SK-N-SH (cell line): ENCODE results near the gene LNPEP. TPM values are rescaled to one million over a fixed set of nuclear protein-coding genes. Genes with fewer than 3 reads are reported as not detected.

Source experiments
- CTCF ChIA-PET: fragments of 300-600, 350-600 bp; formaldehyde crosslinking; extraction: SDS; loops from one replicate; lab custom pipeline; 2021; lab: Yijun Ruan, JAX
- POLR2A ChIA-PET: fragments of 350-600 bp; sonication (Branson Sonifier 250); formaldehyde crosslinking; extraction: SDS; loops from one replicate; lab custom pipeline; 2020; ENCODE audit warnings: antibody characterized with exemption, inconsistent platforms; lab: Yijun Ruan, JAX
- DNase-seq: peaks from one replicate; pipeline ENCODE4 v3.0.0; 2012
- H2AFZ ChIP-seq: fragments of 200-600 bp; sonication (generic); 2 replicates; pipeline ENCODE4 v1.8.1; 2016; ENCODE audit warnings: antibody characterized with exemption, mild to moderate bottlenecking, low read depth
- H3F3A ChIP-seq: fragments of 200-600 bp; sonication (generic); replicated peaks from 2 replicates; pipeline ENCODE3; 2016; ENCODE audit warnings: antibody characterized with exemption, mild to moderate bottlenecking; ENCODE audit not compliant: insufficient read depth
- H3K27ac ChIP-seq, 2 experiments: fragments of 200-500 bp in 1 of 2; fragments of 200-600 bp in 1 of 2; sonication (Bioruptor generic) in 1 of 2; sonication (generic), shearing (Covaris generic) in 1 of 2; 2 replicates each; pipeline versions ENCODE4 v1.5.1 to v1.6.1; 2014 to 2016; ENCODE audit warnings: low read depth in 2 of 2, inconsistent platforms in 1 of 2, low read length in 1 of 2, mild to moderate bottlenecking in 1 of 2, mixed read lengths in 1 of 2
- H3K27me3 ChIP-seq: fragments of 200-600 bp; sonication (generic), shearing (Covaris generic); 2 replicates; pipeline ENCODE4 v1.6.1; 2016; ENCODE audit warnings: mixed run types; ENCODE audit not compliant: insufficient read depth
- H3K36me3 ChIP-seq, 2 experiments: fragments of 200-500 bp in 1 of 2; fragments of 200-600 bp in 1 of 2; sonication (Bioruptor generic) in 1 of 2; sonication (generic) in 1 of 2; replicated peaks in 1 of 2; 2 replicates each; pipeline versions ENCODE3 to v1.5.1; 2014 to 2016; ENCODE audit warnings: low read length in 1 of 2, mild to moderate bottlenecking in 1 of 2; ENCODE audit not compliant: insufficient read depth in 2 of 2, control insufficient read depth in 1 of 2
- H3K4me1 ChIP-seq, 2 experiments: fragments of 200-500 bp in 1 of 2; fragments of 200-600 bp in 1 of 2; sonication (Bioruptor generic) in 1 of 2; sonication (generic), shearing (Covaris generic) in 1 of 2; 2 replicates each; pipeline versions ENCODE4 v1.5.1 to v1.6.1; 2014 to 2016; ENCODE audit warnings: low read depth in 1 of 2, low read length in 1 of 2, mixed run types in 1 of 2; ENCODE audit not compliant: insufficient read depth in 2 of 2, control insufficient read depth in 1 of 2
- H3K4me2 ChIP-seq: fragments of 200-600 bp; sonication (generic), shearing (Covaris generic); 2 replicates; pipeline ENCODE4 v1.6.1; 2017; ENCODE audit warnings: mixed run types
- H3K4me3 ChIP-seq, 2 experiments: fragments of 200-500 bp in 1 of 2; fragments of 200-600 bp in 1 of 2; sonication (Bioruptor generic) in 1 of 2; sonication (generic), shearing (Covaris generic) in 1 of 2; 2 replicates each; pipeline versions ENCODE4 v1.5.1 to v1.8.1; 2014 to 2016; ENCODE audit warnings: low read depth in 2 of 2, inconsistent platforms in 1 of 2, low read length in 1 of 2, mild to moderate bottlenecking in 1 of 2, mixed read lengths in 1 of 2, moderate library complexity in 1 of 2
- H3K79me2 ChIP-seq: fragments of 200-600 bp; sonication (generic); 2 replicates; pipeline ENCODE4 v1.8.1; 2017; ENCODE audit warnings: mild to moderate bottlenecking; ENCODE audit not compliant: insufficient read depth
- H3K9ac ChIP-seq: fragments of 200-600 bp; sonication (generic); 2 replicates; pipeline ENCODE4 v1.6.1; 2017; ENCODE audit warnings: mixed run types
- H3K9me2 ChIP-seq: fragments of 200-600 bp; sonication (generic); 2 replicates; pipeline ENCODE4 v1.6.1; 2017; ENCODE audit warnings: mixed run types
- H3K9me3 ChIP-seq: fragments of 200-600 bp; sonication (generic); 2 replicates; pipeline ENCODE4 v1.6.1; 2017; ENCODE audit warnings: mixed run types, mild to moderate bottlenecking, moderate library complexity
- H4K20me1 ChIP-seq: fragments of 200-600 bp; sonication (generic); 2 replicates; pipeline ENCODE4 v1.6.1; 2017; ENCODE audit warnings: mild to moderate bottlenecking, mixed run types; ENCODE audit not compliant: insufficient read depth
- CHD2 ChIP-seq: fragments of 150-350 bp; IDR thresholded peaks from 2 replicates; pipeline ENCODE4 v1.6.1; 2018; ENCODE audit warnings: low read length; ENCODE audit not compliant: partially characterized antibody
- EP300 ChIP-seq, 2 experiments: IDR thresholded peaks; 2 replicates each; pipeline versions ENCODE4 v1.4.0 to v1.6.1; 2012; ENCODE audit warnings: borderline replicate concordance in 1 of 2, low read depth in 1 of 2, low read length in 1 of 2
- FOSL2 ChIP-seq: IDR thresholded peaks from 2 replicates; pipeline ENCODE4 v1.4.0; 2012; ENCODE audit warnings: low read depth, mild to moderate bottlenecking, moderate library complexity, borderline replicate concordance
- FOXJ3 ChIP-seq: sonication (generic); formaldehyde crosslinking; IDR thresholded peaks from 2 replicates; pipeline ENCODE4 v1.5.1; 2020; ENCODE audit warnings: mild to moderate bottlenecking, missing genetic modification reagents
- GABPA ChIP-seq: IDR thresholded peaks from 2 replicates; pipeline ENCODE4 v1.4.0; 2012; ENCODE audit warnings: low read depth, mild to moderate bottlenecking
- GATA2 ChIP-seq: sonication (generic); formaldehyde crosslinking; IDR thresholded peaks from 2 replicates; pipeline ENCODE4 v1.5.0; 2020; ENCODE audit warnings: mild to moderate bottlenecking, missing genetic modification reagents
- MEF2A ChIP-seq: IDR thresholded peaks from 2 replicates; pipeline ENCODE4 v1.4.0; 2012; ENCODE audit warnings: low read depth, borderline replicate concordance
- NRF1 ChIP-seq: IDR thresholded peaks from 2 replicates; pipeline ENCODE4 v1.6.1; 2012; ENCODE audit warnings: low read depth, mild to moderate bottlenecking, low read length
- RAD21 ChIP-seq: IDR thresholded peaks from 2 replicates; pipeline ENCODE4 v1.6.1; 2012; ENCODE audit warnings: mild to moderate bottlenecking, low read length
- RCOR1 ChIP-seq: fragments of 150-350 bp; IDR thresholded peaks from 2 replicates; pipeline ENCODE4 v1.6.1; 2017; ENCODE audit warnings: antibody characterized with exemption, low read length
- RFX5 ChIP-seq: IDR thresholded peaks from 2 replicates; pipeline ENCODE4 v1.6.1; 2012; ENCODE audit warnings: mild to moderate bottlenecking, improper control_type of control experiment, low read length
- WGBS: methylation state at CpG from one replicate; pipeline ENCODE4 v1.1.6; 2017; ENCODE audit warnings: low lambda C conversion rate; 5-methylcytosine and 5-hydroxymethylcytosine counted together
- polyA plus RNA-seq, 3 experiments: library from polyadenylated mRNA; depleted of rRNA; stranded (reverse); fragments of >200 nt; gene quantifications; 2 replicates each; pipeline ENCODE4 v1.2.3, GENCODE V29; 2012
- TF ChIP-seq, protein P1 (sequence below): fragments of 150-350 bp; IDR thresholded peaks from 2 replicates; pipeline ENCODE4 v1.6.1; 2017; ENCODE audit warnings: antibody characterized with exemption, low read length, low read depth, borderline replicate concordance
- TF ChIP-seq, protein P2 (sequence below): IDR thresholded peaks from 2 replicates; pipeline ENCODE4 v1.4.0; 2012; ENCODE audit warnings: low read depth, borderline replicate concordance
- TF ChIP-seq, protein P3 (sequence below): IDR thresholded peaks from 2 replicates; pipeline ENCODE4 v1.6.1; 2012; ENCODE audit warnings: mild to moderate bottlenecking, low read depth, low read length, moderate library complexity

Gene LNPEP
- polyA plus RNA-seq, 1 of the 3 experiments (the other 2 are of a cell fraction), result 4.3 TPM

DNA sequence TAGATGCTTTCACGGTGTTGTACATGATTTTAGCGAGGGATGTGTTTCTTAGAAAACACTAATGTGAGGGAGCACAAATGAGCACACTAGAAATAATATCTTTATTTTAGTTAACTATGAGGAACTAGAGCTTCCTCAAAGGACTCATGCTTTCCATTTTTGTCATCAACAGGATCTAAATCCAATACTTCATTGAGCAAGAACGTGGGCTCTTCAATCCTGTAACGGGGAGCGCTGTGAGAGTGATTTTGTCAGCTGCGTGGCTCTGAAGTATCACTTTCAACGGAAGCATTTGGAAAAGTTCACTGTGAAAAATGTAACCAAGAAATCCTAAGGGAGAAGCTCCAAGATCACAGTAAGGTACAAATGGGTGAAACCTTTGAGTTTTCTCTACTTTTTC is 113.3 kb downstream of the LNPEP start:
- H3K4me3 ChIP-seq, result no peak overlapping the region
- no peak overlapping the region for H3K4me2 ChIP-seq
- no peak overlapping the region for H3K27ac ChIP-seq
- no peaks in the 10 kb centered on the region for H3K4me1 ChIP-seq
- TF ChIP-seq CHD2 (no peak), GATA2 (CRISPR knock-in tag) (no peak), RCOR1 (no peak), EP300 (IDR thresholded peaks at IDR 0.05; ENCODE audit: borderline replicate concordance in 1 of 2, low read depth in 1 of 2, low read length in 1 of 2) (no peak), GABPA (no peak), FOXJ3 (CRISPR knock-in tag) (no peak), FOSL2 (no peak), MEF2A (no peak), NRF1 (no peak), RAD21 (no peak)
- TF ChIP-seq, protein P1, sequence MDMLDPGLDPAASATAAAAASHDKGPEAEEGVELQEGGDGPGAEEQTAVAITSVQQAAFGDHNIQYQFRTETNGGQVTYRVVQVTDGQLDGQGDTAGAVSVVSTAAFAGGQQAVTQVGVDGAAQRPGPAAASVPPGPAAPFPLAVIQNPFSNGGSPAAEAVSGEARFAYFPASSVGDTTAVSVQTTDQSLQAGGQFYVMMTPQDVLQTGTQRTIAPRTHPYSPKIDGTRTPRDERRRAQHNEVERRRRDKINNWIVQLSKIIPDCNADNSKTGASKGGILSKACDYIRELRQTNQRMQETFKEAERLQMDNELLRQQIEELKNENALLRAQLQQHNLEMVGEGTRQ, result no peak
- TF ChIP-seq, protein P2, sequence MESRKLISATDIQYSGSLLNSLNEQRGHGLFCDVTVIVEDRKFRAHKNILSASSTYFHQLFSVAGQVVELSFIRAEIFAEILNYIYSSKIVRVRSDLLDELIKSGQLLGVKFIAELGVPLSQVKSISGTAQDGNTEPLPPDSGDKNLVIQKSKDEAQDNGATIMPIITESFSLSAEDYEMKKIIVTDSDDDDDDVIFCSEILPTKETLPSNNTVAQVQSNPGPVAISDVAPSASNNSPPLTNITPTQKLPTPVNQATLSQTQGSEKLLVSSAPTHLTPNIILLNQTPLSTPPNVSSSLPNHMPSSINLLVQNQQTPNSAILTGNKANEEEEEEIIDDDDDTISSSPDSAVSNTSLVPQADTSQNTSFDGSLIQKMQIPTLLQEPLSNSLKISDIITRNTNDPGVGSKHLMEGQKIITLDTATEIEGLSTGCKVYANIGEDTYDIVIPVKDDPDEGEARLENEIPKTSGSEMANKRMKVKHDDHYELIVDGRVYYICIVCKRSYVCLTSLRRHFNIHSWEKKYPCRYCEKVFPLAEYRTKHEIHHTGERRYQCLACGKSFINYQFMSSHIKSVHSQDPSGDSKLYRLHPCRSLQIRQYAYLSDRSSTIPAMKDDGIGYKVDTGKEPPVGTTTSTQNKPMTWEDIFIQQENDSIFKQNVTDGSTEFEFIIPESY, result no peak
- ChIA-PET CTCF (no interaction called here), POLR2A (no interaction called here)
- H2AFZ ChIP-seq, result no peak overlapping the region
- H3F3A ChIP-seq, result no peaks in the 10 kb centered on the region
- H3K9me2 ChIP-seq, result no peaks in the 10 kb centered on the region
- WGBS, result 64% methylated on average over 7 of the region's 7 CpGs
- H3K36me3 ChIP-seq, result no peaks in the 10 kb centered on the region
- H3K27me3 ChIP-seq, result no peaks in the 10 kb centered on the region
- no peaks in the 10 kb centered on the region for H3K9me3 ChIP-seq
- H3K9ac ChIP-seq, result no peak overlapping the region
- H3K79me2 ChIP-seq, result no peaks in the 10 kb centered on the region
- DNase-seq, result no peak
- no peaks in the 10 kb centered on the region for H4K20me1 ChIP-seq

DNA sequence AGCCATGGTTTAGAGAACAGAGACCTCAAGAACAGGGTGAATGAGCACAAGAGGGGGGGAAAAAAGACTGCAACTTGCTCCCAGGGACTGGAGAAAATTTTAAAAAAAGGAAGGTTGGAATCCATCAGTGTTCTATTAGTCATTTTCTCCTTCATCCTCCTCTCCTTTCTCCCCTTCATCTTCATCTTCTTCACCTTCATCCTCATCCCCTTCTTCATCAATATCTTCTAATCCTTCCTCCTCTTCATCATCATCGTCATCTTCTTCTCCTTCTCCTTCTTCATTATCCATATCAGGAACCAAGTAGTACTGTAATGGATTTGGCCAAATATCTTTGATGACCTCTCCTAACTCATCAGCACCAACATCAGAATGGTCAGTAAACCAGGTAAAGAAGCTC is 120.4 kb downstream of the LNPEP start:
- Histone ChIP-seq H3K27me3 (no peaks in the 10 kb centered on the region), H3K9ac (no peak overlapping the region), H3K9me3 (no peaks in the 10 kb centered on the region), H2AFZ (no peak overlapping the region), H3K36me3 (no peaks in the 10 kb centered on the region), H3F3A (no peaks in the 10 kb centered on the region), H3K27ac (no peak overlapping the region), H3K4me2 (no peak overlapping the region), H3K4me1 (no peaks in the 10 kb centered on the region), H4K20me1 (no peaks in the 10 kb centered on the region), H3K4me3 (no peak overlapping the region), H3K9me2 (no peaks in the 10 kb centered on the region), H3K79me2 (no peaks in the 10 kb centered on the region)
- WGBS, result 24% methylated on average over 1 of the region's 1 CpG
- TF ChIP-seq CHD2 (no peak), RFX5 (no peak)
- TF ChIP-seq, protein P3, sequence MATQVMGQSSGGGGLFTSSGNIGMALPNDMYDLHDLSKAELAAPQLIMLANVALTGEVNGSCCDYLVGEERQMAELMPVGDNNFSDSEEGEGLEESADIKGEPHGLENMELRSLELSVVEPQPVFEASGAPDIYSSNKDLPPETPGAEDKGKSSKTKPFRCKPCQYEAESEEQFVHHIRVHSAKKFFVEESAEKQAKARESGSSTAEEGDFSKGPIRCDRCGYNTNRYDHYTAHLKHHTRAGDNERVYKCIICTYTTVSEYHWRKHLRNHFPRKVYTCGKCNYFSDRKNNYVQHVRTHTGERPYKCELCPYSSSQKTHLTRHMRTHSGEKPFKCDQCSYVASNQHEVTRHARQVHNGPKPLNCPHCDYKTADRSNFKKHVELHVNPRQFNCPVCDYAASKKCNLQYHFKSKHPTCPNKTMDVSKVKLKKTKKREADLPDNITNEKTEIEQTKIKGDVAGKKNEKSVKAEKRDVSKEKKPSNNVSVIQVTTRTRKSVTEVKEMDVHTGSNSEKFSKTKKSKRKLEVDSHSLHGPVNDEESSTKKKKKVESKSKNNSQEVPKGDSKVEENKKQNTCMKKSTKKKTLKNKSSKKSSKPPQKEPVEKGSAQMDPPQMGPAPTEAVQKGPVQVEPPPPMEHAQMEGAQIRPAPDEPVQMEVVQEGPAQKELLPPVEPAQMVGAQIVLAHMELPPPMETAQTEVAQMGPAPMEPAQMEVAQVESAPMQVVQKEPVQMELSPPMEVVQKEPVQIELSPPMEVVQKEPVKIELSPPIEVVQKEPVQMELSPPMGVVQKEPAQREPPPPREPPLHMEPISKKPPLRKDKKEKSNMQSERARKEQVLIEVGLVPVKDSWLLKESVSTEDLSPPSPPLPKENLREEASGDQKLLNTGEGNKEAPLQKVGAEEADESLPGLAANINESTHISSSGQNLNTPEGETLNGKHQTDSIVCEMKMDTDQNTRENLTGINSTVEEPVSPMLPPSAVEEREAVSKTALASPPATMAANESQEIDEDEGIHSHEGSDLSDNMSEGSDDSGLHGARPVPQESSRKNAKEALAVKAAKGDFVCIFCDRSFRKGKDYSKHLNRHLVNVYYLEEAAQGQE, result no peak
- POLR2A ChIA-PET, result no interaction called here
- no peak for DNase-seq
- CTCF ChIA-PET, result interaction anchor here (0.9 kb wide), 1 partner anchor 9 kb away, joined by 3 read pairs; no protein-coding TSS in a partner anchor
